Measurements from ENCODE around the gene LZTR1. TPM values are rescaled to one million over a fixed set of nuclear protein-coding genes. Genes with fewer than 3 reads are reported as not detected.
"Not testable (repeated sequence)": the region's sequence is repeated elsewhere in the genome, so short reads cannot be mapped to it uniquely, and the experiment has no call there.

Gene LZTR1
- total RNA-seq, 1 donor from 2014 or later = 38.3 TPM

DNA sequence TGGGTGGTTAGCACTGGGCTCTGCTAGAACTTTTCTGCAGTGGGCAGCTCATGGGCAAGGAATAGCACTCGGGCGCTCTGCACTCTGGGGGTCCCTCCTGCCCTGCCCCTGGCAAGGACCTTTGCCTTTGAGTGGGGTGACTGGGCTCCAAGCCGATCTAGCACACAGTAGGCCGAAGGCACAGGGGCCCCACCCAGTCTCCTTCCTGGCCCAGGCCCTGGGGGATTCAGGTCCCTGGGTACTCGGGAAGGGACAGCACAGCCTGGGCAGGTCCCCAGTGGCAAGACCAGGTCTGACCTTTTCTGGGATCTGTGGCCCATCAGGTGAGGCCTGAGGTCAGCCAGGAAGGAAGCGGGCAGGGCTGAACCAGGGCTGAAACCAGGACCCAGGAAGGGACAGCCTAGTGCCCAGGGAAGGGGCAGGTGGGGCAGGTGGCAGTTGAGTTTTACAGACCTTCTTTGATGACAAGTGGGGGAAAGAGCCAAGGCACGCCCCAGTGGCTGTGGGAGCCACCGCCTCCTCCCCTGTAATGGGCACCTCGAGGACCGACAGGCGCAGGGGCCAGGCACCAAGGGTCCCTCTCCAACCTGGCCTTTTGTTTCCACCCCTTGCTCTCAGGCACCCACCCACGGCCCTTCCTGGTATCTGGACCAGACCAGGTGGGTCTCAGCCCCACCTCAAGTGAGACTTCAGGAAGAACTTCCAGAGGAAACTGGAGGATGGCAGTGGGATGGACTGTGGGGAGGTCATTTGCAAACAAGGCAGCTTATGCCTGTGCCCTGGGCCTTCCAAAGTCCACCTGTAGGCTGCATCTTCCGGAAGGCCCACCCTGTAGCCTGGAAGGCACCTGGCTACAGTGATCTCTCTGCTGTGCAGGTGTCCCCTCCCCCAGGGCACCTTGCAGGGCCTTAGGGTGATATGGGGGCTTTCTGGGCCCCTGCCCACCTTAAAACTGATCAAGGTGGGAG is 15.9 kb upstream of the LZTR1 start:
- no peak for DNase-seq

DNA sequence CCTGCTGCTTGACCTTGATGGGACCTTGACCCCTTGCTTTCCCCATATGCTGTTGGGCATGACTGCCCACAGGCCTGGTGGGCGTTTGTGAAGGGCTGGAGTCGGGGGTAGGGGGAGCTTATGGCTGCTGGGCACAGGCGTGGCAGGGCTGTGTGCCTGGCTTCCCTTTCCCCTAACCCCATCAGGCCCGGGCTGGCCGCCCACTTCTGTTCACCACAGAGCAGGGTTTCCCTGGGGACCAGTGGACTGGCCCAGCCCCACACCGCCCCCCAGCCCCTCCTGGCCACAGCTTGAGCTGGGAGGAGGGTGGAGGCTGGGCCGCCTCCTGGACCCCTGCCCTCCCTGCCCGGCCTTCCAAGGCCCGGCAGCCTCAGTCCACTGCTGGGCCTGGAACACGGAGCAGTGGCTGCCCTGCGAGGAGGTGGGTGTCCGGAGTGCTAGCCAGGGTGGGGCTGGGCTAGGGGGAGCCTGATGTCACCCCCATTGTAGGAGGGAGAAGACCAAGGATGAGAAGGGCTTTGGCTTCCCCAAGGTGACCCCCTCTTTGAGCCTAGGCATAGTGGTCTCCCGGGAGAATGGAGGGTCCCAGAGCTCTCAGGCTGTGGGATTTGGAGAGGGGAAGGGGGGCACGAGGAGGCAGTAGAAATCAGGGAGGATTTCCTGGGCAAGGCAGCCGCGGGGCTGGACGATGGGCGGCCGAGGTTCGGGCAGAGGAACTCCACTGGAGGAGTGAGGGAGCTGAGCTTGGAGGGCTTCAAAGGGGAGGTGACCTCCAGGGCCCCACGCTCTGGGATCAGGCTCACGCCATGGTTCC is 15.0 kb upstream of the LZTR1 start, which contains the start of gene AIFM3:
Gene AIFM3, plus strand, starts transcription at position 373 of the 814 bp plus-strand sequence. CDS start 690 bp downstream, outside the sequence.
- no peak for DNase-seq

DNA sequence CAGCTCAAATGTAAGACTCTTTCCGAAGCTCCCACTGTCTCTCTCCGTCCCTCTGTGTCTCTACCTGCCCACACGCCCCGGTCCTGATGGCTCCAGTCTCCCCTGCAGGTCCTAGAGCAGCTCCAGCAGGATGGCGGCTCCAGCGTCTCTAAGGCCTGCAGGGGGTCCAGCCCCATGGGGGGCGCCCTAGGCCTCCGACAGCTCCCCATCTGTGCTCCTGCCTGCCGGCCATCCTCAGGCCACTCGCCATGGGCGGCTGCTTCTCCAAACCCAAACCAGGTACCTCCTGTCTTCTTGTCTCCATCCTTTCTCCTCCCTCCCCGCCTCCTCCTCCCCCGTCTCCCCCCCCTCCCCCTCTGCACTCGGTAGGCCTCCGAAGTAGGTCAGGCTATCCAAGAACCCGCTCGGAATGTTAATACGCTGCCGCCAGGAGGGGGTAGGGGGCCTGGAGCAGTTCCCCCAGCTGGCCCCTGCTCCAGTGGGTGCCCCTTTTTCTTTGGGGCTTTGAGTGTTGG is 14.3 kb upstream of the LZTR1 start:
- no peak for DNase-seq

DNA sequence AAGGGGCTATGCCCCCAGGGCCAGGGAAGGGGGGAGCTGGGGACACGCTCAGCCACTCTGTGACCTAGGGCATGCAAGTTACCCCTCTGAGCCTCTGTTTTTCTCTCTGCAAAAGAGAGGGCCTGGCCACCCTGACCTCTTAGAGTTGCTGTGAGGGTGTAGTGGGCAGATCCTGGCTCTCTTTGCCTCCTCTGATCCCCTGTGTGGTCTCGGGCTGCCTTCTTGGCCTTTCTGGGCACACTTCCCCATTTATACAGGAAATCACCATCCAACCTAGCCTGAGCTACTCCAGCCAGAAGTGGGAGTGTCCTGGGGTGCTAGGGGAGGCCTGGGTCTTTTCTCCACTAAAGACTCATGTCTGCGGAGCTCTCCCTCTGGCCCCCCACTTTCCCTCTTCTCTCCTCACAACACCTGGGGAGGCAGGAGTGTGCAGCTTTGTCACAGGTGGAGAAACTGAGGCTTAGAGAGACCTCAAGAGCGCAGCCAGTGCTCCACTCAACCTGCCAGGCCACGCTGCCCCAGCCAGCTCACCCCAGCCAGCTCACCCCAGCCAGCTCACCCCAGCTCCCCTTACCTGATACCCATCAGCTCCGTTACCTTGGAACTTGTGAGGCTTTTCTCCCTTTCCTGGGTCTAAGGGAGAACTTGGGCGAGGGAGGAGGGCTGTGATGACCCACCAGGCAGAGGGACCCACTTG is 13.7 kb upstream of the LZTR1 start:
- DNase-seq = no peak

DNA sequence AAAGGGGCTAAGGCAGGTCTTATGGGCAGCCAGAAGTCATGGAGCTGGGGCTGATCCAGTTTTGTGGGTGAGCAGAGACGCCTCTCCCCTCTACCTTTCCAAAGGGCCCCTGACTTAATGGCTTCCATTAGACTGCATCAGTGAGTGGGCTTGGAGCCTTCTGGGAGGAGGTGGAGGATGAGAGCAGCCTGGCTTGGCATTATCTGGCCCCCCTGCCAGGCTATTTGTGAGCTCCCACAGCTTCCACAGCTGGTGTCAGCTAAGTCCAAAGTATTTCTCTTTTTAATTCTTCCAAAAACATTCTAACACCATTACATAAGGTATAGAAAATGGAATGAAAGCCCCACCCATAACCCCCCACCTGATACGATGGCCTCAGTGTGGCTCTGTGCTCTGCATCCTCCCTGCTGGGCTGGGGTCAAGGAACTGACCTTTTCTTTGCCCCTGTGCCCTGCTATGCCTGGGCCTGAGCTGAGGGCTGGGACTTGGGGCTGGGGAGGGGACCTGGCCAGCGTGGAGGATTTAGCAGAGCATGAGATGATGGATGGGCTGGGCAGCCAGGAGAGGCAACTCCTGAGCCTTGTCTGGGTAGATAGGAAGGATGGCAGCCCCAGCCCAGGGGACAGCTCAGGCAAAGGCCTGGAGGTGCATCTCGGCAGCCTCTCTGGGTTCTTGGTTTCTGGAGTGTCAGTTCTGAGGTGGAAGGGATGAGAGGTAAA is 11.0 kb upstream of the LZTR1 start:
- no peak for DNase-seq

DNA sequence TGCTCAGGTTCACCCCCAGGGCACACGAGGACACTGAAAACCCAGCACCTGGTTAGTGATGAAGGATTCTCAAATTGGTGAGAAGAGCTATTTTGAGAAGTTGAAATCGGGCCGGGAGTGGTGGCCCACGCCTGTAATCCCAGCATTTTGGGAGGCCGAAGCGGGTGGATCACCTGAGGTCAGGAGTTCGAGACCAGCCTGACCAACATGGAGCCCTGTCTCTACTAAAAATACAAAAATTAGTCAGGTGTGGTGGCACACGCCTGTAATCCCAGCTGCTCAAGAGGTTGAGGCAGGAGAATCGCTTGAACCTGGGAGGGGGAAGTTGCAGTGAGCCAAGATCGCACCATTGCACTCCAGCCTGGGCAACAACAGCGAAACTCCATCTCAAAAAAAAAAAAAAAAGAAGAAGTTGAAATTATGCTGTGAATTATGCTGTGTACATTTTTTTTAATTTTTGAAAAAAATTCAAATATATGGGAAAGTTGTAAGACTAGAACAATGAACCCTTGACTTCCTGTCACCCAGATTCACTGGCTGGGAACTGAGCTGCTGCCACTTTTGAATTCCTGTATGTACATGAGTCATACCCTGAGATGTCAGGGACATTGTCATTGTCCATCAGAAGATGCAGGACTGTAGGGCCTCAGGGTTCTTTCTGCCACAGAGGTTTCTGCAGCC is 9.9 kb upstream of the LZTR1 start:
- not testable (repeated sequence) for DNase-seq

DNA sequence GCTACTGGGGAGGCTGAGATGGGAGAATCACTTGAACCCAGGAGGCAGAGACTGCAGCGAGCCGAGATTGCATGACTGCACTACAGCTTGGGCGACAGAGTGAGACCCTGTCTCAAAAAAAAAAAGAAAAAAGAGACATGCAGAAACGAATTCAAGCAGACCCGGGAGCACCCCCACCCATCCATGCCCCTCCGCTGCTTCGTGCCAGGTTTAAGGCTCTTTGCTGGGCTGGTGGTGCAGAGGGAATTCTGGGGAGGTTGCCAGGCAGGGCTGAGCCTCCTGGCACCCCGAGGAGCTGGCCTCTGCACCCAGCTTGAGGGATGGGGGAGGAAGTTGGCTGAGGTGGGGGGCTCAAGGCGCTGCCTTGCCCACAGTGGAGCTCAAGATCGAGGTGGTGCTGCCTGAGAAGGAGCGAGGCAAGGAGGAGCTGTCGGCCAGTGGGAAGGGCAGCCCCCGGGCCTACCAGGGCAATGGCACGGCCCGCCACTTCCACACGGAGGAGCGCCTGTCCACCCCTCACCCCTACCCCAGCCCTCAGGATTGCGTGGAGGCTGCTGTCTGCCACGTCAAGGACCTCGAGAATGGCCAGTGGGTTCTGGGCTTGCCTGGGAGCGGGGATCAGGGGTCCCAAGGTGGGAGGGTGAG is 9.0 kb upstream of the LZTR1 start:
- DNase-seq = no peak

DNA sequence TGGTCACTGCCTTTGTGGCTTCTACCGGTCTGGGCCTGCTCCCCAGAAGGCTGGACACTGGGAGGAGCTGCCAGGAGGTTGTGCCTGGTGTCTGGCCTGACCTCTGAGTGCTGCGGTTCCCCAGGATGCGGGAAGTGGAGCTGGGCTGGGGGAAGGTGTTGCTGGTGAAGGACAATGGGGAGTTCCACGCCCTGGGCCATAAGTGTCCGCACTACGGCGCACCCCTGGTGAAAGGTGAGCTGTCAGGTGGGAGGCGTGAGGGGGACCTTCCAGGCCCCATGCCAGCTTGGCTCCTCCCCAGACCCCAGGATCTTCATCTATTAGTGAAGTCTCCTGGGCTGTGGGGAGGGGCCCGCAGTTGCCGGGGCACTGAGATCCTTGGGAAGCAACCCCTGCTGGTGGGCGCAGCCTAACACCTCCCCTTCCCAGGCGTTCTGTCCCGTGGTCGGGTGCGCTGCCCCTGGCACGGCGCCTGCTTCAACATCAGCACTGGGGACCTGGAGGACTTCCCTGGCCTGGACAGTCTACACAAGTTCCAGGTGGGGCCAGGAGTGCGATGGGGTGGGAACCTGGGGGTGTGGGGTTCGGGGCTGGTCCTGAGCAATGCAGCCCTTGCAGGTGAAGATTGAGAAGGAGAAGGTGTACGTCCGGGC is 8.3 kb upstream of the LZTR1 start:
- DNase-seq = no peak

DNA sequence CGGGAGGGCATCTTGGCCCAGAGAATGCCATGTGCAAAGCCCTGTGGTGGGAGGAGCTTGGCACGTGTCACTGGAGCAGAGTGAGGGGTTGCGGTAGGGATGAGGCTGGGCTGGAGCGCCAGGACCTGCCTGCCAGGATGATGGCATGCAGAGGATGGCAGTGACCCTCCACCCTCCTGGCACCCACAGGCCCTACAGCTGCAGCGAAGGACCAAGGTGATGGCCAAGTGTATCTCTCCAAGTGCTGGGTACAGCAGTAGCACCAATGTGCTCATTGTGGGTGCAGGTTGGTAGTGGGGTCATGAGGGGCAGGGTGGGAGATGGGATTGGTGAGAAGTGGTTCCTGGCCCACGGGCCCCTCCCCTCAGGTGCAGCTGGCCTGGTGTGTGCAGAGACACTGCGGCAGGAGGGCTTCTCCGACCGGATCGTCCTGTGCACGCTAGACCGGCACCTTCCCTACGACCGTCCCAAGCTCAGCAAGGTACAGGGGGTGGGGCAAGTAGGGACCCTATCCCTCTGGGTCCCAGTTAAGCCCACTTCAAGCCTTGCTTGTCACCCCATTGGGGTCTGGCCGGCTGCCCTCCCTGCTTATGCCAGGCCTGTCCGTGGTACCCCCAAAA is 7.7 kb upstream of the LZTR1 start:
- no peak for DNase-seq

DNA sequence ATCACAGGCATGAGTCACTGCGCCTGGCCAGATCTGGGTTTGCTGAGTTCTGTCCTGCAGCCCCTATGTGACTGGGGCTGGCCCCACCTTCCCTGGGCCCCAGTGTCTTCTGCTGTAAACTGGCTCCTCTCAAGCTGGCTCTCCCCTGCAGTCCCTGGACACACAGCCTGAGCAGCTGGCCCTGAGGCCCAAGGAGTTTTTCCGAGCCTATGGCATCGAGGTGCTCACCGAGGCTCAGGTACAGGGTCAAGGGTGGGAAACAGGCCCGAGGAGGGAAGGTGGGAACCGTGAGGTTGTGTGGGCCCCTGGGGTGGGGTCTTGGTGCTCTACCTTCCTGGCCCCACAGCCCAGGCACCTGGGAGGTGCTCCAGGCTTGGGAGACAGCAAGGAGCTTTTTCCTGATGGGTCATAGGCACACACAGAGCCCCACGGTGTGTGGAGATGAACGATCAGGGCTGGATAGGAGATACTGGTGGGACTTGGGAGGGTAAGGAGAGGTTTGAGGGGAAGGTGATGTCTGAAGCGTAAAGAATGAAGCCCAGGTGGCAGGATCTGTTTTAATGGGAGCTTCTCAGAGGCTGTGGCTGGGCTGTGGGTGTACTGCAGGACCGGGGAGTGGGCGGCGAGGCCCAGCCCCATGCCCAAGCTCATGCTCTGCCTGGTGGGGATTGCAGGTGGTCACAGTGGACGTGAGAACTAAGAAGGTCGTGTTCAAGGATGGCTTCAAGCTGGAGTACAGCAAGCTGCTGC is 6.4 kb upstream of the LZTR1 start:
- DNase-seq = no peak

DNA sequence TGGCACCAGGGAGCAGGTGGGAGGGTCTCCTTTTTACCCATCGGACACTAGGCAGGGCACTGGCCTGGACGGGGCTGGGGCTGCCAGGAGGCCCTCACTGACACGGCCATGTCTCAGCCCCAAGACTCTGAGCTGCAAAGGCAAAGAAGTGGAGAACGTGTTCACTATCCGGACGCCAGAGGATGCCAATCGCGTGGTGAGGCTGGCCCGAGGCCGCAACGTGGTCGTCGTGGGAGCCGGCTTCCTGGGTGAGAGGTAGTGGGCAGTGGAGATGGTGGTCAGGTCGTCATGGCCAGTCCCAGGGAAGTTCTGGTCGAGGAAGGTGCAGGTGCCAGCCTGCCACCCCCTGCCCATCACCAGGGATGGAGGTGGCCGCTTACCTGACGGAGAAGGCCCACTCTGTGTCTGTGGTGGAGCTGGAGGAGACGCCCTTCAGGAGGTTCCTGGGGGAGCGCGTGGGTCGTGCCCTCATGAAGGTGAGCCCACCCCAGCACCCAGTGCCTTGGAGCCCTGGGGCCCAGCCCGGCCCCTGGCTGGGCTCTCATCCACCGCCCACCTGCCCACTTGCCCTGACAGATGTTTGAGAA is 5.7 kb upstream of the LZTR1 start:
- no peak for DNase-seq

DNA sequence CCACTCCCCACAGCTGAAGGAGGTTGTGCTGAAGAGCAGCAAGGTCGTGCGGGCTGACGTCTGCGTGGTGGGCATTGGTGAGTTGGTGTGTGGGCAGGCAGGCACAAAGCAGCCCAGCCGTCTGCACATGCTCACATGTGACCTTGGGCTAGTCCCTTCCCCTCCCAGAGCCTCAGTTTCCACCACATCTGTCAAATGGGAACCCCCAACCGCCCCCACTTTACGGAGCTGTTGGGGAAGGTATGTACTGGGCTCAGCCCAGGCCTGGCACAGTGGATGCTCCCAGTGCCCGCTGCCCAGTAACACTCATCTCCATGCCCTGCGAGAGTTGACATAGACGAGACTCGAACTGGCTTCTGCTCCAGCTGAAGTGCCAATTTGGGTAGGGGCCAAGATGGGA is 5.1 kb upstream of the LZTR1 start:
- DNase-seq = no peak

DNA sequence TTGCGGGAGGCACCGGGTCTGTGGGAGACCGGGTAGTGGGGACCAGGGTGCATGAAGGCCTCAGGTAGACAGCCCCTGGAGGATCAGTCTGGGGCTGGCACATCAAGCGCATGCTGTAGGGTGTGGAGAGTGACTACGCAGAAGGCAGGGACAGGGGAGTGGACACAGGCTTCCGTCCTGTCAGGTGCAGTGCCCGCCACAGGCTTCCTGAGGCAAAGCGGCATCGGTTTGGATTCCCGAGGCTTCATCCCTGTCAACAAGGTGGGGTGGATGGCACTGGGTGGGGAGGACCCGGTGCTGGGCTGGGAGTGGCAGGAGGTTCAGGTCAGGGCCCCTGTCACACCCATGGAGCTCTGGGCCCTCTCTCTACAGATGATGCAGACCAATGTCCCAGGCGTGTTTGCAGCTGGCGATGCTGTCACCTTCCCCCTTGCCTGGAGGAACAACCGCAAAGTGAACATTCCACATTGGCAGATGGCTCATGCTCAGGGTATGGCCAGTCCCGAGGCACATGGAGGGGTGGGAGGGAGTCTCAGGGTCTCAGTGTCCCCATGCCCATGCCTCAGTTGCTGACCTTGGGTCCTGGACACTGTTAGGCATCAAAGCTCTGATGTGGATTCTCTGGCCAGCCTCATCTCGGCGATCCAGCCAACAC is 4.5 kb upstream of the LZTR1 start:
- no peak for DNase-seq

DNA sequence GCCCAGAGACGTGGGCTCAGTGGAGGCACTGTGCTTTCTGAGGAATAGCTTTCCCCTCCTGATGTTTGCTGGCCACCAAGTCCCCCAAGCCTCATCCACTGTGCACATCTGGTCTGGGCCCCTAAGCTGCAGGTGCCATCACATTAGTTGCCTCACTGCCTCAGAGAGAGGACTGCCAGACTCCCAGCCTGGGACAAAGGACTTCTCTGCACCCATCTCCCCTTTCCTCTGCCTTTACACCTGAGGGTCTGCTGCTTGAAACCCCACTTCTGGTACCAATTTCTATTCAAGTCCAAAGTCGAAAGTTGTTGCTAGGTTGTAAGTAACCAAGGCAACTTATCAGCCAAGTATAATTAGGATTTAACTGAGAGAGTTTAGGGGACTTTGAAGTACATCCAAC is 3.7 kb upstream of the LZTR1 start:
- no peak for DNase-seq

DNA sequence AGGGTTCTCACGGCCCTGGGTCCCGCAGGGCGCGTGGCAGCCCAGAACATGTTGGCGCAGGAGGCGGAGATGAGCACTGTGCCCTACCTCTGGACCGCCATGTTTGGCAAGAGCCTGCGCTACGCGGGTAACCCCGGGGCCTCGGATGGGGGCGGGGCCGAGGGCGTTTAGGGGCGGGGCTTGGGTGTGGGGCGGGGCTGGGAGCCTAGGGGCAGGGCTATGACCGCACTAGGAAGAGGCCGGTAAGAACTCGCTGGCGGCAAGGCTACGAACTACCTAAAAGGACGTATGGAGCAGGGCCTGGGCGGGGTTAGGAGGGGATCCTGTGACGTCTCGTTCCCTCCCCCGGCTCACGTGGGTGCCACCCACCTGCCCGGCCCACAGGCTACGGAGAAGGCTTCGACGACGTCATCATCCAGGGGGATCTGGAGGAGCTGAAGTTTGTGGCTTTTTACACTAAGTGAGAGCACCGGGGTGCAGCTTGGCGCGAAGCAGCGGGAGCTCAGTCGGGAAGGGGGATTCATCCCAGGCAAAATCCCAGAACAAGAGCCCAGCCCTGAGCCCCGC is 2.8 kb upstream of the LZTR1 start:
- peak; percentile 77 for DNase-seq

DNA sequence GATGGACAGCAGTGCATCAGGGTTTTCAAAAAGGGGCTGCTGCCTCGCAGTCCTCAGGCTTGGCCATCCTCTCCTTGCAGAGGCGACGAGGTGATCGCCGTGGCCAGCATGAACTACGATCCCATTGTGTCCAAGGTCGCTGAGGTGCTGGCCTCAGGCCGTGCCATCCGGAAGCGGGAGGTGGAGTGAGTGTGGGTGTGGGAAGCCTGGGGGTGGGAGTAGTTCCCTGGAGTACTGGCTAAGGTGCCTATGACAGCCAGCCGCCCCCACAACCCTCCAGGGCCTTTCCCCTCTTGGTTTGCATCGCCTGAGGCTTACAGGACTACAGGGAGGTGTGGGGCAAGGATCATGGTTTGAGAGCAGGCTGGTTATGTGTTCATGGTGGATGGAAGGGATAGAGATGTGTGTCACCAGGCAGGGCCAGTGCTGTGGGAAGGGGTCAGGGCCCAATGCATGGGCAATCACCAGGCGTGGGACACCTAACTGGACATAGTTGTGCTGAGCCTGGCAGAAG is 2.1 kb upstream of the LZTR1 start:
- no peak for DNase-seq

DNA sequence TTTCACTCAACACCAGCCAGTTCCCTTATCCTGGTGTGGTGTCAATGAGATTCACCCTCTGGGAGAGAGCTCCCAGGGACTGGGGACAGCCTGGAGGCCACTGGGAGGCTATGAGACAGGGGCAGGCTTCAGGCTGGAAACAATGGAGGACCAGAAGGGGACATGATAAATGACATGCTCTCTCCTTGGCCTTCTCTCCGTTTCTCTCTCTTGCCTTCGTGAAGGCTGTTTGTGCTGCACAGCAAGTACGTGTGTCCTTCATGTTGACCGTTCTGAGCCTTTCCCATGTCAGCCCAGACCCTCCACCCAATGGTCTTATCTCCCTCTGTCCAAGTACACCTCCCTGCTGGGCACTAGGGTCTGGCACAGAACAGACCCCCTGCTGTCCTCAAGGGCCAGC is 1.6 kb upstream of the LZTR1 start:
- no peak for DNase-seq
